Liver (tissue), 9 donors: Measurements from ENCODE around the gene NIM1K. TPM values are rescaled to one million over a fixed set of nuclear protein-coding genes. Genes with fewer than 3 reads are reported as not detected.

Source experiments
- DNase-seq: peaks from one replicate; pipeline ENCODE4 v3.0.0-alpha.2; 2017; ENCODE audit warnings: low spot score
- H3K27ac ChIP-seq, 2 donors: one replicate each; pipeline ENCODE4 v1.7.0; 2013; ENCODE audit warnings: inconsistent platforms in 2 of 2, low read length in 2 of 2, control low read depth in 1 of 2, low read depth in 1 of 2, mild to moderate bottlenecking in 1 of 2
- H3K27me3 ChIP-seq, 4 donors: one replicate each; pipeline versions ENCODE4 v1.6.1 to v1.7.0; 2013; ENCODE audit warnings: low read length in 3 of 4, inconsistent platforms in 1 of 4, mild to moderate bottlenecking in 1 of 4, moderate library complexity in 1 of 4; ENCODE audit not compliant: control insufficient read depth in 4 of 4, insufficient read depth in 4 of 4
- H3K36me3 ChIP-seq, 4 donors: one replicate each; pipeline versions ENCODE4 v1.6.1 to v1.7.0; 2013; ENCODE audit warnings: low read length in 3 of 4, mild to moderate bottlenecking in 3 of 4, low read depth in 1 of 4, moderate library complexity in 1 of 4; ENCODE audit not compliant: control insufficient read depth in 4 of 4, insufficient read depth in 3 of 4
- H3K4me1 ChIP-seq, 4 donors: one replicate each; pipeline versions ENCODE4 v1.6.1 to v1.7.0; 2013; ENCODE audit warnings: low read length in 3 of 4, mild to moderate bottlenecking in 3 of 4, moderate library complexity in 1 of 4; ENCODE audit not compliant: control insufficient read depth in 4 of 4, insufficient read depth in 4 of 4
- H3K4me3 ChIP-seq, 3 donors: one replicate each; pipeline versions ENCODE4 v1.6.1 to v1.7.0; 2013; ENCODE audit warnings: low read length in 3 of 3, control low read depth in 1 of 3, low read depth in 1 of 3, mild to moderate bottlenecking in 1 of 3
- H3K9ac ChIP-seq, 2 donors: one replicate each; pipeline ENCODE4 v1.7.0; 2013; ENCODE audit warnings: low read length in 2 of 2, mild to moderate bottlenecking in 2 of 2, moderate library complexity in 2 of 2, control low read depth in 1 of 2, low read depth in 1 of 2
- H3K9me3 ChIP-seq, 4 donors: one replicate each; pipeline versions ENCODE4 v1.6.1 to v1.7.0; 2013; ENCODE audit warnings: low read length in 3 of 4; ENCODE audit not compliant: control insufficient read depth in 4 of 4
- CTCF ChIP-seq: fragments of 150-350 bp; IDR thresholded peaks from 2 replicates; pipeline ENCODE4 v1.5.1; 2017; ENCODE audit warnings: improper control_type of control experiment, low read depth, low read length; ENCODE audit not compliant: missing input control
- EGR1 ChIP-seq, 2 donors: IDR thresholded peaks; 2 replicates each; pipeline ENCODE4 v1.6.1; 2016 to 2018; ENCODE audit warnings: antibody characterized with exemption in 2 of 2, low read depth in 2 of 2
- FOXA2 ChIP-seq: IDR thresholded peaks from 2 replicates; pipeline ENCODE4 v1.6.1; 2016; ENCODE audit warnings: antibody characterized with exemption
- GABPA ChIP-seq, 2 donors: IDR thresholded peaks in 1 of 2; conservative IDR thresholded peaks in 1 of 2; 2 replicates each; pipeline ENCODE4 v1.6.1; 2016; ENCODE audit warnings: antibody characterized with exemption in 2 of 2, mild to moderate bottlenecking in 1 of 2, moderate library complexity in 1 of 2
- HNF4A ChIP-seq, 2 donors: conservative IDR thresholded peaks; 2 replicates each; pipeline ENCODE4 v1.6.1; 2016; ENCODE audit warnings: antibody characterized with exemption in 2 of 2, mild to moderate bottlenecking in 2 of 2
- HNF4G ChIP-seq: IDR thresholded peaks from 2 replicates; pipeline ENCODE4 v1.6.1; 2016; ENCODE audit warnings: antibody characterized with exemption
- JUND ChIP-seq, 2 donors: IDR thresholded peaks; 2 replicates each; pipeline ENCODE4 v1.6.1; 2016; ENCODE audit warnings: antibody characterized with exemption in 2 of 2
- MAX ChIP-seq: IDR thresholded peaks from 2 replicates; pipeline ENCODE4 v1.6.1; 2016; ENCODE audit warnings: antibody characterized with exemption
- RAD21 ChIP-seq, 2 donors: IDR thresholded peaks; 2 replicates each; pipeline ENCODE4 v1.6.1; 2016; ENCODE audit warnings: antibody characterized with exemption in 2 of 2, mild to moderate bottlenecking in 2 of 2
- REST ChIP-seq: IDR thresholded peaks from 2 replicates; pipeline ENCODE4 v1.6.1; 2016; ENCODE audit warnings: antibody characterized with exemption, mild to moderate bottlenecking
- SP1 ChIP-seq: IDR thresholded peaks from 2 replicates; pipeline ENCODE4 v1.6.1; 2018; ENCODE audit warnings: antibody characterized with exemption, mild to moderate bottlenecking
- TAF1 ChIP-seq: conservative IDR thresholded peaks from 2 replicates; pipeline ENCODE4 v1.6.1; 2016; ENCODE audit warnings: antibody characterized with exemption, mild to moderate bottlenecking
- YY1 ChIP-seq: IDR thresholded peaks from 2 replicates; pipeline ENCODE4 v1.6.1; 2016; ENCODE audit warnings: antibody characterized with exemption, mild to moderate bottlenecking
- ZBTB33 ChIP-seq: IDR thresholded peaks from 2 replicates; pipeline ENCODE4 v1.6.1; 2016; ENCODE audit warnings: antibody characterized with exemption
- WGBS: extraction: QIAGEN DNeasy Blood & Tissue Kit; methylation state at CpG from one replicate; pipeline ENCODE4 v1.1.7; 2013; 5-methylcytosine and 5-hydroxymethylcytosine counted together
- polyA plus RNA-seq, 2 donors: library from polyadenylated mRNA; stranded (reverse) in 1 of 2; unstranded in 1 of 2; fragments of 200-250 nt in 1 of 2; fragments of >200 nt in 1 of 2; fragmentation: Nextera tagmentation in 1 of 2; extraction: Ambion mirVana in 1 of 2; gene quantifications; one replicate each; pipeline versions ENCODE4 v1.2.1 to v1.2.3, GENCODE V29; 2013 to 2015
- total RNA-seq, 2 donors: library from RNA; depleted of rRNA; stranded (reverse); fragments of >200 nt; gene quantifications; one replicate each; pipeline ENCODE4 v1.2.3, GENCODE V29; 2014
- donor health status: healthy.
- donor health status: healthy.
- donor health status: healthy.
- donor health status: healthy.
- donor health status: healthy.

Gene NIM1K
- total and polyA plus RNA-seq, 4 donors, result 0.07 to 0.15 TPM; not detected in 2

- WGBS, result 87% methylated on average over 1 of the region's 1 CpG
- no peak for TF ChIP-seq GABPA (IDR thresholded peaks at IDR 0.05 in 1 of 2, conservative IDR thresholded peaks at IDR 0.05 in 1 of 2)
- TF ChIP-seq ZBTB33, result no peak
- no peak for TF ChIP-seq HNF4A (conservative IDR thresholded peaks at IDR 0.05)
- TF ChIP-seq RAD21 (IDR thresholded peaks at IDR 0.05), result no peak
- no peak for TF ChIP-seq MAX
- no peak for TF ChIP-seq JUND (IDR thresholded peaks at IDR 0.05)
- no peak for TF ChIP-seq YY1
- Histone ChIP-seq H3K9ac (no peak overlapping the region), H3K9me3 (no peaks in the 10 kb centered on the region), H3K4me1 (peaks cover 0 to 29% (median 5%) of the 10 kb centered on the region in 4 donors), H3K27ac (no peak overlapping the region), H3K36me3 (peaks cover 6 to 40% (median 35%) of the 10 kb centered on the region in 4 donors), H3K4me3 (no peak overlapping the region), H3K27me3 (no peaks in the 10 kb centered on the region)
- no peak for DNase-seq
Measured at GRCh38 chr5:43300112-43300511, 108.1 kb downstream of the NIM1K start.

- no peak for DNase-seq
- Histone ChIP-seq H3K9ac (no peak overlapping the region), H3K4me3 (no peak overlapping the region), H3K4me1 (peaks cover 4 to 35% (median 9%) of the 10 kb centered on the region in 4 donors), H3K9me3 (no peaks in the 10 kb centered on the region), H3K36me3 (peaks cover 6 to 27% (median 21%) of the 10 kb centered on the region in 4 donors), H3K27me3 (no peaks in the 10 kb centered on the region), H3K27ac (no peak overlapping the region)
- peak; percentile 38 for TF ChIP-seq FOXA2
- no peak for TF ChIP-seq SP1
- TF ChIP-seq REST, result no peak
- TF ChIP-seq RAD21 (IDR thresholded peaks at IDR 0.05), result peak in 1 of 2 donors; percentile 8
- 60% methylated on average over 3 of the region's 3 CpGs for WGBS
Measured at GRCh38 chr5:43301653-43302091, 109.6 kb downstream of the NIM1K start.

GRCh38 chr5:43302481-43302880 is 110.5 kb downstream of the NIM1K start:
- Histone ChIP-seq H3K4me1 (peaks cover 4 to 40% (median 9%) of the 10 kb centered on the region in 4 donors), H3K27me3 (no peaks in the 10 kb centered on the region), H3K9me3 (no peaks in the 10 kb centered on the region), H3K27ac (peak overlapping the region in 1 of 2 donors; percentile 10), H3K36me3 (peaks cover 6 to 20% (median 14%) of the 10 kb centered on the region in 4 donors), H3K9ac (no peak overlapping the region), H3K4me3 (no peak overlapping the region)
- no peak for DNase-seq
- WGBS, result 94% methylated on average over 3 of the region's 3 CpGs
- no peak for TF ChIP-seq YY1
- TF ChIP-seq HNF4G, result no peak
- no peak for TF ChIP-seq CTCF
- no peak for TF ChIP-seq EGR1 (IDR thresholded peaks at IDR 0.05; ENCODE audit: low read depth in 2 of 2)
- no peak for TF ChIP-seq SP1
- no peak for TF ChIP-seq TAF1
